Pancreas (tissue), 10 donors: ENCODE data around the gene LPIN3. TPM values are rescaled to one million over a fixed set of nuclear protein-coding genes. Genes with fewer than 3 reads are reported as not detected.

Source experiments
- ATAC-seq, 4 donors: fragments of 200-7000 bp; cut with Tn5 transposase; one replicate each; pipeline versions ENCODE4 v1.8.0 to v1.9.1; 2020; ENCODE audit warnings: mild to moderate bottlenecking in 4 of 4, moderate library complexity in 4 of 4
- DNase-seq, 6 donors: peaks; one replicate each; pipeline ENCODE4 v3.0.0-alpha.2; 2020
- FAIRE-seq: peaks from 2 replicates; lab custom pipeline; 2012; peaks lifted over from hg19 to GRCh38; lab: Jason Lieb, UNC
- H3K27ac ChIP-seq, 4 donors: fragments of 200-600 bp; sonication (generic); 1 replicate in 3 of 4; 2 replicates in 1 of 4; pipeline versions ENCODE4 v1.5.0 to v1.8.0; 2020
- H3K27me3 ChIP-seq, 4 donors: fragments of 200-600 bp; one replicate each; pipeline ENCODE4 v1.8.0; 2021
- H3K36me3 ChIP-seq, 3 donors: fragments of 200-600 bp; sonication (generic) in 1 of 3; one replicate each; pipeline versions ENCODE4 v1.5.0 to v1.8.0; 2020 to 2021
- H3K4me1 ChIP-seq, 3 donors: fragments of 200-600 bp; one replicate each; pipeline ENCODE4 v1.8.0; 2021
- H3K4me3 ChIP-seq, 4 donors: fragments of 200-600 bp; sonication (generic) in 2 of 4; one replicate each; pipeline versions ENCODE4 v1.5.0 to v1.8.0; 2020 to 2021
- H3K9me3 ChIP-seq, 4 donors: fragments of 200-600 bp; one replicate each; pipeline ENCODE4 v1.8.0; 2021
- WGBS, 2 donors: extraction: QIAGEN DNeasy Blood & Tissue Kit; methylation state at CpG; one replicate each; pipeline ENCODE4 v1.1.7; 2013; 5-methylcytosine and 5-hydroxymethylcytosine counted together
- intact Hi-C, 3 donors: fragments of 100-400 bp; cut with DNase I; formaldehyde crosslinking; loops; one replicate each; pipeline versions ENCODE4 v1.11.1 to v1.14.2; 2022
- polyA plus RNA-seq, 2 donors: library from polyadenylated mRNA; stranded (reverse); fragments of 200-250 nt; gene quantifications; one replicate each; pipeline ENCODE4 v1.2.3, GENCODE V29; 2013
- total RNA-seq, 6 donors: library from RNA; stranded (reverse); fragmentation: NEBNext Ultra II Directional in 4 of 6; extraction: Animal tissue kit (Norgen Biotek cat#: 25700) in 4 of 6; gene quantifications; one replicate each; pipeline versions ENCODE4 v1.2.1 to v1.2.4, GENCODE V29; 2021 to 2023
- TF ChIP-seq, protein P1 (sequence below), 4 donors: fragments of 200-600 bp; sonication (generic) in 3 of 4; IDR thresholded peaks; one replicate each; pipeline versions ENCODE4 v1.5.0 to v1.8.0; 2021; ENCODE audit warnings: antibody characterized with exemption in 4 of 4
- donor health status: healthy with polysubstance abuse.
- donor health status: DM: no; HTN: no; CAD: no; lungs with moderate emphysema.
- donor health status: DM: no; HTN: no; CAD: no.
- donor health status: control.
- donor health status: control.
- donor health status: Bipolar disorder and iron deficiency.
- donor health status: DM: yes; HTN: yes; CAD: no.
- donor health status: DM: no; HTN: no; CAD: no.
- donor health status: DM: no; HTN: no; CAD: no.
- donor health status: DM: yes; HTN: yes; CAD: no.

LPIN3 gene
- total and polyA plus RNA-seq, 8 donors: 3.9 to 47.5 (median 8.6) TPM

GRCh38 chr20:41406896-41407444 lies 66.3 kb downstream of the LPIN3 start:
- H3K36me3 ChIP-seq: peaks cover 9 to 62% (median 16%) of the 10 kb centered on the region in 3 donors
- H3K27me3 ChIP-seq: no peaks in the 10 kb centered on the region
- H3K27ac ChIP-seq: no peak overlapping the region
- TF ChIP-seq, protein P1, sequence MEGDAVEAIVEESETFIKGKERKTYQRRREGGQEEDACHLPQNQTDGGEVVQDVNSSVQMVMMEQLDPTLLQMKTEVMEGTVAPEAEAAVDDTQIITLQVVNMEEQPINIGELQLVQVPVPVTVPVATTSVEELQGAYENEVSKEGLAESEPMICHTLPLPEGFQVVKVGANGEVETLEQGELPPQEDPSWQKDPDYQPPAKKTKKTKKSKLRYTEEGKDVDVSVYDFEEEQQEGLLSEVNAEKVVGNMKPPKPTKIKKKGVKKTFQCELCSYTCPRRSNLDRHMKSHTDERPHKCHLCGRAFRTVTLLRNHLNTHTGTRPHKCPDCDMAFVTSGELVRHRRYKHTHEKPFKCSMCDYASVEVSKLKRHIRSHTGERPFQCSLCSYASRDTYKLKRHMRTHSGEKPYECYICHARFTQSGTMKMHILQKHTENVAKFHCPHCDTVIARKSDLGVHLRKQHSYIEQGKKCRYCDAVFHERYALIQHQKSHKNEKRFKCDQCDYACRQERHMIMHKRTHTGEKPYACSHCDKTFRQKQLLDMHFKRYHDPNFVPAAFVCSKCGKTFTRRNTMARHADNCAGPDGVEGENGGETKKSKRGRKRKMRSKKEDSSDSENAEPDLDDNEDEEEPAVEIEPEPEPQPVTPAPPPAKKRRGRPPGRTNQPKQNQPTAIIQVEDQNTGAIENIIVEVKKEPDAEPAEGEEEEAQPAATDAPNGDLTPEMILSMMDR (IDR thresholded peaks at IDR 0.05): no peak
- WGBS, 2 donors: 90 to 91% methylated on average over 7 of the region's 7 CpGs
- H3K4me1 ChIP-seq: no peaks in the 10 kb centered on the region
- no peak overlapping the region for H3K4me3 ChIP-seq
- no peak for ATAC-seq
- intact Hi-C loops: no loop called here
- no peaks in the 10 kb centered on the region for H3K9me3 ChIP-seq
- no peak for DNase-seq
- FAIRE-seq: no peak

DNA sequence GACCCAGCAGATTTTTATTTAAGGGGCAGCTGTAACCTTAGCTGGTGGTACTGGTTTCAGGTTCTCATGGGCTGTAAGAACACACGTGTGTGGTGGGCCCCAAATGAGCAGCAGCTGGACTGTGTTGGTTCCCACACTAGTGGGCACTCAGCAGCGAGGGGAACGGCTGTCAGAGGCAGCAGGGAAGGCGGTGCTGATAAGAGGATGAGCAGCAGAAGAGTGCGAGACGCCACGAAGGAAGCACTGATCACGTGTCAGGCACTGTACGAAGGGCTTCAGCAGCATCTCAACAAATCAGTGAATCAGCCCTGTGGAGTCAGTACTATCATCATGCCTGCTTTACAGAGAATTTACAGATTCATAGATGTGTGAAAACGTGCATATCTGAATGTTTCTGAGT lies 67.0 kb downstream of the LPIN3 start:
- FAIRE-seq: no peak
- intact Hi-C loops: no loop called here

DNA sequence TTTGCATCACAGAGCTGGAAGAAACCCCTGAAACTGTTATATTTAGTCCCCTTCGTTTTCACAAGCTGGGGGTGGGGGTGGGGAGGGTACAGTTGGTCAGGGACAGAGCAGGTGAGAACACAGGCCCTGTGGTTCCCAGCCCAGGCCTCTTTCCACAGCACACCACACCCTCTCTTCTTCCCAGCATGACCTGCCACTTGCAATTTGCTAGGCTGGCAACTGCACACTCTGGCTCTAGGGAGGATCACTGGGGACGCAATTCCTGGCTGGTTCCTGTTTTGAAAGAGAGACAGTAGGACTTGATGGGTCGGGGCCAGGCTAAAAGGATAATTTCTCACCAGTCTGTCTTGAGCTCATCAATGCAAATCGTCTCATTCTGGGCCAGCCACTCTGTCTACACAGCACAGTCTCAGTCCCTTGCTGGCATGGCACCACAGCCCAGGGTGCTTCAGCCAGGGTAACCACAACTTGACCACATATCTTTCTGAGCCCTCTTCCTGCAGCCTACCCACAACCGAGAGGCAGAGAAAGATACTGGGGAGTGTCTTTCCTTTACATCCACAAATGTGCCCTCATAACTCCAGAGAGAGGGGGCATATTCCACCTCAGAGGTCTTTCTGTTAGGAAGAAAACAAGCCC lies 67.7 kb downstream of the LPIN3 start:
- H3K4me1 ChIP-seq: no peaks in the 10 kb centered on the region
- DNase-seq (no peak), FAIRE-seq (no peak), ATAC-seq (peak in 1 of 4 donors; percentile 19)
- WGBS, 2 donors: 78 to 80% methylated on average over 5 of the region's 5 CpGs
- no peak overlapping the region for H3K4me3 ChIP-seq
- peaks cover 9 to 73% (median 16%) of the 10 kb centered on the region in 3 donors for H3K36me3 ChIP-seq
- H3K27ac ChIP-seq: no peak overlapping the region
- no peaks in the 10 kb centered on the region for H3K27me3 ChIP-seq
- H3K9me3 ChIP-seq: no peaks in the 10 kb centered on the region
- intact Hi-C loops: no loop called here
- TF ChIP-seq, protein P1 (IDR thresholded peaks at IDR 0.05): no peak

More for the DNA sequence above, 67.0 kb downstream of the LPIN3 start:
- Histone ChIP-seq H3K27me3 (no peaks in the 10 kb centered on the region), H3K4me1 (no peaks in the 10 kb centered on the region), H3K4me3 (no peak overlapping the region), H3K27ac (no peak overlapping the region), H3K9me3 (no peaks in the 10 kb centered on the region), H3K36me3 (peaks cover 9 to 69% (median 16%) of the 10 kb centered on the region in 3 donors)
- no peak for ATAC-seq
- TF ChIP-seq, protein P1 (IDR thresholded peaks at IDR 0.05): no peak
- WGBS, 2 donors: 85 to 89% methylated on average over 10 of the region's 10 CpGs
- DNase-seq: no peak

GRCh38 chr20:41408986-41409385 lies 68.4 kb downstream of the LPIN3 start:
- ATAC-seq (peak in 1 of 4 donors; percentile 39), FAIRE-seq (no peak), DNase-seq (no peak)
- H3K36me3 ChIP-seq: peaks cover 9 to 70% (median 16%) of the 10 kb centered on the region in 3 donors
- TF ChIP-seq, protein P1 (IDR thresholded peaks at IDR 0.05): no peak
- no peak overlapping the region for H3K4me3 ChIP-seq
- H3K9me3 ChIP-seq: no peaks in the 10 kb centered on the region
- no peaks in the 10 kb centered on the region for H3K27me3 ChIP-seq
- no peak overlapping the region for H3K27ac ChIP-seq
- H3K4me1 ChIP-seq: no peaks in the 10 kb centered on the region
- WGBS, 2 donors: 76 to 85% methylated on average over 9 of the region's 9 CpGs
- intact Hi-C loops: no loop called here

Other genes starting within 250 kb of the LPIN3 start
- gene PLCG1, start 203.3 kb upstream of the LPIN3 start, total RNA-seq: 10 to 100 TPM in 5 of 6 donors, 1 to 10 TPM in 1; 9.9 to 38.9 (median 18.5) TPM
- 10 to 100 TPM; 40.6 to 41.7 TPM for gene PLCG1, start 203.3 kb upstream of the LPIN3 start, polyA plus RNA-seq
- gene ZHX3, start 23.1 kb upstream of the LPIN3 start, total RNA-seq: 10 to 100 TPM; 10.9 to 17.3 (median 13.9) TPM
- 1 to 10 TPM; 7.9 to 8.2 TPM for gene ZHX3, start 23.1 kb upstream of the LPIN3 start, polyA plus RNA-seq
- gene EMILIN3, start 26.0 kb downstream of the LPIN3 start, total RNA-seq: under 1 TPM in 3 of 6 donors, not detected in 3; 0.04 to 0.06 (median 0.06) TPM
- gene EMILIN3, start 26.0 kb downstream of the LPIN3 start, polyA plus RNA-seq: under 1 TPM; 0.23 to 0.33 TPM